NCI-H2196 treated with DMSO at 0.1 percent for 48 hours (cell line): Measurements from ENCODE around the gene WDR82.

Experiments used
- DNase-seq: peaks from one replicate; lab custom pipeline; 2025; ENCODE audit not compliant: unreplicated experiment; lab: John Stamatoyannopoulos, UW

WDR82 gene

DNA sequence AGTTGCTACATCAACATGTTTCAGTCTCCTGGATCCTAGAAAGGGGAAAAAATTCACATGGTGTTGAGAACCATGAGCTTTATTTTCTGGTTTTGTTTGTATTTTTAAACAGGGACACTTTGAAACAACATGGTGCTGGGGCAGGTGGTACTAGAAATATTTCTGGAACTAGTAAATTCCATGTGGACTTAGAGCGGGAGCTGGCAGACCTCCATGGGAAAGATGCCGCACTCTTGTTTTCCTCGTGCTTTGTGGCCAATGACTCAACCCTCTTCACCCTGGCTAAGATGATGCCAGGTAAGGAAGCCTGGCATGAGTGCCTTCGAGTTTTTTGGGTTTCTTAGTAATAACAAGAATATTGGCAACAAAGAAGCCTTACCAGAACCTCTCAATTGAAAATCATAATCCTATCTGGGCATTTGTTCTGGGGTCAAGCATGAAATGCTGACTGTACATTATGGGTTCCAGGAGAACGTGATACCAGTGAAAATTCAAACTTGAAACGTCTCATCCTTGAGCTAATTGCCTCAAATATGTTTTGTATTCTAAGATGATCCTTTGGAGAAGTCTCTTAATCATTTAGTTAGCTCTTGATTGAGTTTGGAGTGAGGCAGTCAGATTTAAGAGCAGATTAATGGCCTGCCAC is 72.6 kb downstream of the WDR82 start:
- DNase-seq: no peak
